ENCODE data around the gene TUBA1B. TPM values are rescaled to one million over a fixed set of nuclear protein-coding genes. Genes with fewer than 3 reads are reported as not detected.

The TUBA1B gene
- total RNA-seq, 1 experiment from 2014 or later, result 2,063 TPM

DNA sequence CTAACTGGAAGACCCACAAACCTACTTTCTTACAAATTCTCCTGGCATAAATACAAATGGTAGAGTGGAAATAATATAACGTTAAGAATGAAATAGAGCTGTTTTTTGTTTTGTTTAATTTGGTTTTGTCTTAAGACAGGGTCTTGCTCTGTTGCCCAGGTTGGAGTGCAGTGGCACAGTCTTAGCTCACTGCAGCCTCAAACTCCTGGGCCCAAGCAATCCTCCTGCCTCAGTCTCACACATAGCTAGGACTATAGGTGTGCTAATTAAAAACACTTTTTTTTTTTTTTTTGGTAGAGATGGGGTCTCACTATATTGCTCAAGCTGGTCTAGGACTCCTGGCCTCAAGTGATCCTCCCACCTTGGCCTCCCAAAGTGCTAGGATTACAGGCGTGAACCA is 32.5 kb downstream of the TUBA1B start:
- Histone ChIP-seq H3K18ac (ENCODE audit: insufficient read length, low read depth, low read length) (no peak overlapping the region), H3K14ac (ENCODE audit: insufficient read depth, low read length) (no peak overlapping the region), H2BK20ac (ENCODE audit: low read depth, low read length, poor library complexity, severe bottlenecking) (no peak overlapping the region), H2AK5ac (ENCODE audit: insufficient read length, low read length) (no peak overlapping the region), H2AFZ (ENCODE audit: low read length) (no peak overlapping the region), H3K4me1 (ENCODE audit: insufficient read depth, low read length) (no peaks in the 10 kb centered on the region), H3K9me3 (ENCODE audit: control insufficient read depth, low read depth, low read length) (no peaks in the 10 kb centered on the region), H3T11ph (ENCODE audit: low read length) (no peak overlapping the region), H2BK12ac (ENCODE audit: insufficient read length, low read depth, low read length) (no peak overlapping the region), H4K5ac (ENCODE audit: insufficient read length, low read depth, low read length) (no peak overlapping the region), H3K56ac (ENCODE audit: insufficient read length, low read depth, low read length) (no peak overlapping the region), H2BK120ac (ENCODE audit: low read depth, low read length, poor library complexity, severe bottlenecking) (no peak overlapping the region), H3K27ac (ENCODE audit: insufficient read length, low read depth, low read length) (no peak overlapping the region), H3K23me2 (ENCODE audit: insufficient read length, low read depth, low read length, poor library complexity, severe bottlenecking) (peaks cover 6% of the 10 kb centered on the region), H3K79me2 (ENCODE audit: insufficient read depth, low read length) (no peaks in the 10 kb centered on the region), H3K4ac (ENCODE audit: low read depth, low read length) (no peak overlapping the region), H4K8ac (replicated peaks; ENCODE audit: insufficient read length, low read depth, low read length) (no peak overlapping the region), H2BK15ac (ENCODE audit: low read depth, low read length) (no peak overlapping the region), H3K4me2 (ENCODE audit: insufficient read depth, insufficient read length, low read length) (no peak overlapping the region), H3K23ac (ENCODE audit: insufficient read length, low read depth, low read length) (no peak overlapping the region), H4K20me1 (ENCODE audit: control insufficient read depth, insufficient read depth, insufficient read length) (no peaks in the 10 kb centered on the region), H3K27me3 (ENCODE audit: insufficient read depth, low read length) (peaks cover 13% of the 10 kb centered on the region; the same call in 1 of the 2 replicates), H3K79me1 (ENCODE audit: insufficient read depth, low read depth, low read length, poor library complexity, severe bottlenecking) (no peaks in the 10 kb centered on the region), H2BK5ac (ENCODE audit: insufficient read length, low read length) (no peak overlapping the region), H3K9ac (ENCODE audit: extremely low read depth, insufficient read length, low read length) (no peak overlapping the region), H4K91ac (ENCODE audit: insufficient read length, low read depth, low read length) (no peak overlapping the region)
- no peaks in the 10 kb centered on the region; a peak in 1 of 5 replicates for H3K9me3 Mint-ChIP-seq
- no peak overlapping the region for H3K27ac Mint-ChIP-seq
- WGBS (ENCODE audit: extremely low coverage, insufficient read length, low lambda C conversion rate), result no CpG with 5 or more reads among the region's 2 CpGs
- H3K36me3 Mint-ChIP-seq (ENCODE audit: insufficient read depth in 1 of 3, low read depth in 3 of 3), result peaks cover 2 to 59% (median 52%) of the 10 kb centered on the region in 3 experiments; a peak in 6 of 7 replicates
- peaks cover 23% of the 10 kb centered on the region for H3K27me3 Mint-ChIP-seq (ENCODE audit: low read depth)
- H3K4me3 Mint-ChIP-seq, result no peak overlapping the region
- peaks cover 12 to 16% of the 10 kb centered on the region in 2 experiments for H3K4me1 Mint-ChIP-seq
- no peak for DNase-seq
- no peak for TF ChIP-seq CTCF (conservative IDR thresholded peaks at IDR 0.05)
